Measurements from ENCODE around the gene SCMH1.

SCMH1 gene

DNA sequence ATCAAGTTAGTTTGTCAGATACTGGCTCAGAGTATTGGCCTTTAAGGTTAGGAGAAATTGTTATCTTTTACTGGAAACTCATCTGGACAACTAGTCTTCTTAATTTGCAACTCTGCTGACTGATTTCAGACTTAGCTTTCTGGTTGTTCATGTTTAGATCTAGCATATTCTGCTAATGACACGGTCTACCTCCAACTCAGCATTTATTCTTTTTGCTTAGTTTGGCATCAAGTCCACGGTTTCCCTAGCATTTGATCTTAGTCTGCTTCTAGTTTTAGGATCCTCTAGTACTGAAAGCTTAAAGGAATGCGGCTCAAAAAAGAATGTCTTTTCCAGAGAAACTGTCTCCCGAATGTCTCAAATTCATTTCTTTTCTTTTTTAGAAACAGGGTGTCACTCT, 145.0 kb downstream of the SCMH1 start:
- DNase-seq (ENCODE audit: low spot score): no peak

DNA sequence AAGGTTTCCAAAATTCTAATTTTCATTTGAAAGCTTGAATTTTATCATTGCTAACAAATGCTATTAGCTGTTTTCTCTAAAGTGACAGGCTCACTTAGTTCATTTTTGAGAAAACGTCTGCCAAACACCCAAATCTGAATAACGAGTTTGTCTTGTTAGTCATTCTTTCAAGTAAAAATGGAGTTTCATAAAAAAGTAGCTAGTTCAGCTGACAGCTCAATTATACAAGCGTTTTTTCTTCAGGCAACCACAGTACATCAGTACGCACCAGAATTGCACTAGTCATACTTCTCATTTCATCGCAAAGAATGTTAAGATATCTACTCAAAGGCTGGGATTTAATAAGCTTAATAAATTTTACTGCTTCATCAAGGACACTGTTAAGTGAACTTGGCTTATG, 148.3 kb downstream of the SCMH1 start:
- DNase-seq (ENCODE audit: low spot score): no peak

DNA sequence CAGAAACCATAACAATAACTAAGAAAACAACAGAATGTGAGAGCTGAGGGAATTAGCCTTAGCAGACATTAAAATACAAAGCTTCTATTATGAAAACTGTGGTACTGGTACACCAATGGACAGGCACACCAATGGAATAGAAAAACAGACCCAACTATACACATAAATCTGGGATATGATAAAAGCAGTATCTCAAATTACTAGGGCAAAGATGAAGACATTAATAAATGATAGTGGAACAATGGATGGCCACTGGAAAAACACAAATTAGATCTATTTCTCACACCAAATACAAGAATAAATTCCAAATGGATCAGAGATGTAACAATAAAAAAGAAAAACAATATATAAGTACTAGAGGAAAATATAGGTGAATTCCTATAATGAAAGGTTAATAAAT, 155.2 kb downstream of the SCMH1 start:
- no peak for DNase-seq (ENCODE audit: low spot score)

DNA sequence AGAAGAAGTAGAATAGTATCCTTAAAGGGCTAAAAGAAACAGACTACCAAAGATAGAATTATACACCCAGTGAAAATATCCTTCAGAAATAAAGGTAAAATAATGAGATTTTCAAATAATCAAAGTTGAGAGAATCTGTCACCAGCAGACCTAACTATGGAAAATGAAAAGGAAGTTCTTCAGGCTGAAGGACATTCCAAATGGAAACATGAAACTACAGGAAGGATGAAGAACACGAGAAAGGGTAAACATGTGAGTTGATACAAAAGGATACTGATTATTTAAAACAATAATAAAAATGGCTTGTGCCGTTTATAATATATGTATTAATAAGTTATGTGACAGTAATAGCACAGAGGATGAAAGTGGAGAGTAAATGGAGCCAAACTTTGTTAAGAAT, 163.5 kb downstream of the SCMH1 start:
- no peak for DNase-seq (ENCODE audit: low spot score)

DNA sequence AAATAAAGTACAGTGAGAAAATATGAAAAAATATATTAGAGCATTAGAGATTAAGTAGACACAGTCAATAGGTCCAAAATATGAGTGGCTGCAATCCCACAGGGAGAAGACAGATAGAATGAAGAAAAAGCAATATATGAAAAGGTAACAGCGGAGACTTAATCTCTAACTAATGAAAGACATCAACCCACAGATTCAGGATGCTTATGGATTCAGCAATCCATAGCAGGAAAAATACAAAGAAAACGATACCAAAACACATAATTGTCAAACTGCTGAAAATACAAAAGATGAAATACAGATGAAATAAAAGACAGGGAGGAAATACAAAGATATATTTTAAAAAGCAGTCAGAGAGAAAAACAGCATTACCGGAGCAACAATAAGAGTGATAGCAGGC, 163.9 kb downstream of the SCMH1 start:
- DNase-seq (ENCODE audit: low spot score): no peak

DNA sequence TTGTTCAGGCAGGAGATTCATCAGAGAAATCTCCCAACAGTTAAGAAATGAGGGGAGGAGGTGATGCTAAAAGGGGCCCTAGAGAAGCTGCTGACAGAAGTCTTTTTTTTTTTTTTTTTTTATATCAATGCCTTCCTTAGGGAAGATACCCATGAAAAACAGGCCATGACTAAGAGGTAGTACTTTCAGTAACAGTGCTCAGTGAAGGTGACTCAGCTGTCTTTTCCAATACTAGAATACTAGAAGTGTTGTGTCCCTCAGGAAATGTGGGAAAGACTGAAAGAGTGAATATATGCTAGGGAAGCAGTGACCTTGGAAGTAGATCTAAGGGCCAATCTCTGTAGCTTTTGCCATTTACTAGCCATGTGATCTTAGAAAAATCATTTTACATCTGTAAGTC, 168.1 kb downstream of the SCMH1 start:
- peak; percentile 27 for DNase-seq (ENCODE audit: low spot score)

DNA sequence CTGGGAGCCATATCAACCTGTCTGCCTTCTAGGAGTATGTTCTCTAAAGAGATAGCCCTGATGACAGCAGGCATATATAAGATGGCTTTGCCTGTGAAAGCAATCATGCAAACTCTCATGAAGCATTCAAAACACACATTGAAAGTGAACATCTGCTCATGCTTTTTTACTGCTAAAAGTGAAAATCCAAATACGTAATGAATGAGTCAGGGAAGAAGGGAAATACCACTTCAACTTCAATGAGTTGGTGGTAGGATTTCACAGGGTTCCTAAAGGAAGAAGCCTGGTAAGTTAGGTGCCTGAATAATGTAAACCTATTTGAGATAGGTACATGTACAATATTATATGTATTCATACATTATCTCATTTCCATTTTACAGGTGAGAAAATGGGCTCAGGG, 170.1 kb downstream of the SCMH1 start:
- DNase-seq (ENCODE audit: low spot score): no peak

DNA sequence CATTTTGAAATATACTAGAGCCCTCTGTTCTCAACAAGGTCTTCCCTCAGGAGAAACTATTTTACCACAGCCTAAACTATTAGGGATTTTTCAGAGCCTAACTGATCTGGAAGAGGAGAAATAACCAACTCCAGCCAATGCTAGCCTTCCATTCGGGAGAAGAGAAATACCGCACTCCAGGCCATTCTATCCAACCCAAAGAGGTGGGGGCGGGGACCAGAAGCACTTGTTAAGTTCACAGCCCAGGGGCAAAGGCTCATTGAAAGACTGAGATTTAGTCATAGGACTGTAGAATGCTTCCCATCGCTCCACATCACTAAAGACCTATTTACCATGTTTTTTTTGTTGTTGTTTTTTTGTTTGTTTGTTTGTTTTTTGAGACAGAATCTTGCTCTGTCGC, 185.2 kb downstream of the SCMH1 start:
- no peak for DNase-seq (ENCODE audit: low spot score)

DNA sequence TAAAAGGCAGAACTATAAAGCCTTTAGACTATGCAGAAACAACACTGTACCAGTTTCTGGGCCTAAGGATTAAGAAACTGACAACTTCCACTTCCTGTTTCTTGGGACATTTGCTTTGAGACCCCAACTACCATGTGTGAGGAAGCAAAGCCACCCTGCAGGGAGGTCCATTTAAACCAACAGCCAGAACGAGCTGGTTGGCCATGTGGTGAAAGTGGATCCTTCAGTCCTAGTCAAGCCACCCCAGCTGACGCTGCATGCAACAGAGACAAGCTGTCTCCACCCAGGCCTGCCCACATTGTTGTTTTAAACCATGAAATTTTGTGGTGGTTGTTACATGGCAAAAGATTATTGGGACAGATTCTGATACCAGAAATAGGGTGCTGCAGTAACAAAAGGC, 188.8 kb downstream of the SCMH1 start:
- no peak for DNase-seq (ENCODE audit: low spot score)

DNA sequence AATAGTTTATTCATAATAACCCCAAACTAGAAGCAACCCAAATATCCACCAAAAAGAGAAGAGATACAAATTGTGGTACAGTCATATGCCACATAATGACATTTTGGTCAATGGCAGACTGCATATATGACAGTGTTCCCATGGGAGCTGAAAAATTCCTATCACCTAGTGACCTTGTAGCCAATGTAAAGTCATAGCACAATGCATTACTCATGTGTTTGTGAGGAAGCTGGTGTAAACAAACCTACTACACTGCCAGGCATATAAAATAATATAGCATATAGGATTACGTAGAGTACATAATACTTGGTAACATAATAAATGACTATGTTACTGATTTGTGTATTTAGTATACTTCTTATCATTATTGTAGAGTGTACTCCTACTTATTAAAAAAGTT, 191.1 kb downstream of the SCMH1 start:
- peak; percentile 57 for DNase-seq (ENCODE audit: low spot score)

DNA sequence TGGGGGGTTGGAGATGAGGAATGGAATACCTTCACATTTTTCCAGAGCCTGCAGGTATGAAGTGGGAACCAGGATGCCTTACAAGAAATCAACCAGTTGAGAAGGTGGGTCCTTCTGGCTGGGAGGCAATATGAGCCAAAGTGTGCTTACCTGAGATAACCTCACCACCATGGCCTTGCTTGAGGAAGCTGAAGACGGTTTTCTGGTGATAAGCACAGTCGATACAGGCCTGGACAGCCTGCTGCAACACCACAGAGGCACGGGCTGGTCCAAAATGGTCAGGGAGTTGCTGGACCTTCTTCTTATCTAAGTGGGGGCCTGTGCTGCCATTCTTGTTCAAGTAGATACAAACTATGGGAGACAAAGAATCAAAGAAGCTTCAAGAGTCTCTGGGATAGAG, 193.6 kb downstream of the SCMH1 start:
- DNase-seq (ENCODE audit: low spot score): no peak

DNA sequence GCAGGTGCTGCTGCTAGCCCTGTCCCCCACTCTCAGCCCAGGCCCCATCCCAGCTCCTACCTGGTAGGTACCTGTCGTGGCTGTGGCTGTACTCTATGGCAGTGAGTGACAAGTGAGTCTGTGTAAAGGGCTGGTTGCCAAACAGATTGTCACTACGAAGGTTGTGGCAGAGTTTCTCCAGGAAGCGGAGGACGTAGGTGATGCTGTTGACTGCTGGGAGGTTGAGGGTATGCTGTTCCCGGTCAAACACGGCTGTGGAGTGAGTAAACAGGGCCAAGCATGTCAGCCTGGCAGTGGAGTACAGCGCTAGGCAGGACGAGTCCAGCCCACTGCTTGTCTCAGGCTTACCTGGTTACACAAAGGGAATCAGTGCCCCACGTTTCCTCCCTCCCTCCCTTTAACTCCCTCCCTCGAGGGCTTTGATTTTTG, 195.7 kb downstream of the SCMH1 start:
- no peak for DNase-seq (ENCODE audit: low spot score)

DNA sequence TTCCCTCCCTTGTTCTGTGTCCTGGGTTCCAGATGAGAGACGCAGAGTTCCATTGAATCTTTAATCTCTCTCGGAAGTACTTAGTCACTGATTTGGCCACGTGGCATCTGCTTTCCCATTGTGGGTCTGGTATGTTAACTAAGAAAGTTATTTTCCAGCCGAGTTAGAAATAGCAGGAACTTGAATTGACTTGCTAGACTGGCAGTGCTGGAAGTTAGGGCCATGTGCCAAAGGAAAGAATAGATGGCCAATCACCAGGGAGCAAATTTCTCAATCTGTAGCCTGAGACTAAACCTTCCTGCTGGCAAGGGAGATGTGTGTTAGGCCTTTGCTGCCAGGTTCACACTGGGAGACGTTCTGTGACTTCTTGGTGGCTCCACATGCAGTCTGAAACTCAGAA, 196.4 kb downstream of the SCMH1 start:
- DNase-seq (ENCODE audit: low spot score): no peak

DNA sequence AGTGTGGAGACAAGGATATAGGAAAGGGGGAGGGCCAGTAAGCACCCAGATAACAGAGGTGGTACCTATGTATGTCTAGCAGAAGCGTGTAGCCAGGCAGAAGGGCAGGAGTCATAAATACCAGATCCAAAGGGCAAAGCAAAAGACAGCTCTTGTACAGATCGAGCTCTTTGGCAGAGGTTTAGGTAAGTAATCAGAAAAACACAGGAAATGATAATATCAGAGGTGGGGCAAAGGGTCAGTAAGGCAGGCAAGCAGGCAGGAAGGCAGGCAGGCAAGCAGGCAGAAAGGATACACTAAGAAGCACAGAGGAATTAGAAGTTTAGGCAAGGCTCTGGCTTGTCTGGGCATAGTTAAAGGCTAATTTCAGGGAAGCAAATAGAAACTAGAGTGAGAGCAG, 197.9 kb downstream of the SCMH1 start:
- DNase-seq (ENCODE audit: low spot score): no peak

DNA sequence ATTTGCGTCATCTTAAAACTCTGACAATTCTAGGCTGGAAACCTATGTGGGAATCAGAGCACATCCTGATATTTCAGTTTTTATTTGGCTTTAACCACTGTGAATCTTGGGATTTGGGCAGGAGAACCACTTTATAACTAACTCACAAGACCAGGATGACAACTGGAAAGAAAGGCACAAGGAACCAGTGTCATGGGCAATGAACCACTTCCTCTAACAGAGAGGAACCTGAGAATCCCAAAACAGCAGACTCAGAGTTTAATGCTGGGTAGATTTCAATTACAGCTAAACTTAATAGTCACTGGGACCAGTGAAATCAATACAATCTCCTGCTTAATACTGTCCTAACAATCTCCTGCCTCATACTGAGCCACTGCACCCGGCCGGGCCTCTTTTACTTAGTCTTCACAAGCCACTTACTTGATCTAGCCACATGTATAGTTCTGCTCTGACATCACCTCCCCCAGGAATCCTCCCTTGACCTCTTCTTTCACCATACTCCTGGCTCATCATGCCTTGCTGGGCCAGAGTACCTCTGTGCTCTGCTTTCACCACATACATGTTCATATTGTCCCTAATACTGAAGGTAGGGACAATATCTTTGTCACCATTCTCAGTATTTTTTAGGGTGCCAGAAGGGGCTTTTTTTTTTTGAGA, 200.4 kb downstream of the SCMH1 start:
- DNase-seq (ENCODE audit: low spot score): no peak

DNA sequence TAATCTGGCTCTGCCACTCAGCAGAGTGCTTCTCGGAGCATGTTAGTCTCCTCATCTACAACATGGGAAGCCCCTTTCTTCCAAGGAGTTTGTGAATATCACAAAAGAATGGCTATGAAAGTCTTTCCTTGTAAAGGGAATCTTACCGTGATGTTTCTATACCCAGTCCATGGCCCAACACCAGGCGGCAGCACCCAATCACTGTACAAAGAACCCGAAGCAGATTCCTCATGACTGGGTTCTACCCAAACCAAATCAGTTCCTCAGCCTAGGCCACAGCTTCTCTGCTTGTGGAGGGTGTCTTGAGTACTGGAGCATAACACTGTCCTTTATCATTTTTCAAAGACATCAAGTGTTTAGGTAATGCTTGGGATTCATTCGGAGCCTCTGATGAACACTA, 204.0 kb downstream of the SCMH1 start:
- no peak for DNase-seq (ENCODE audit: low spot score)

DNA sequence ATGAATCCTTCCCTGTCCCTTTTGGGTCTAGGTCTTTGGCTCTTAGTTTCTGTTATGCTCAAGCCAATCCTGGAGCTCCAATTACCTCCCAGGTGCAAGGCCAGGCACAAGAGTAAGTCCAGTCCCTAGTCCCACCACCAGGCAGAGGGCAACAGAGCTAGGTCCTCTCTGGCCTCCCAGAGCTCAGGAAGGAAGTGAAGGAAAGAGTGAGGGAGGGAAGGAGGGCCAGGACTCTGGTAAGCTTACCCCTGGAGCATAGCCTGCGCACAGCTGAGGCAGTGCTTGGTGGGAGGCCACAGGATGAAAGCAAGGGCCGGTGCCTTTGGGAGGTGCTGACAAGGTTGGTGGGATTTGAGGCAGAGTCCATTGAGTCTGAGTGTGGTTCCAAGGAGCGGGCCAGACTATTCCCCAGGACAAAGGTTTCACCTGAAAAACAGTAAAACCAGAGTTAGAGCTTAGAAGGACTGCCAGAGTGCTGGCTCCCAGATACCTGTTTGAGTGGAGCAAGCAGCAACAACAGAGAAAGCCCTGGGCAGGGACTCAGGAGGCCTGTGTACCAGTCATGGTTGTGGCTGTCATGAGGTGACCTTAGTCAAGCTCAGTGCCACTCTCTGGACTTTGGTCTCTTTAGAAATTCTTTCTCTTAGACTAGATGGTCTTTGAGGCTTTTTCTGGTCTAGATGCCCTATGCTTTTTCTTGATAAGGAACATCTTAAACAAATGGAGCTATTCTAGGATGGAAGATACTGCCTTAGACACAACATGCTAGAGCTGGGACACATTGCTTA, 204.8 kb downstream of the SCMH1 start:
- no peak for DNase-seq (ENCODE audit: low spot score)

DNA sequence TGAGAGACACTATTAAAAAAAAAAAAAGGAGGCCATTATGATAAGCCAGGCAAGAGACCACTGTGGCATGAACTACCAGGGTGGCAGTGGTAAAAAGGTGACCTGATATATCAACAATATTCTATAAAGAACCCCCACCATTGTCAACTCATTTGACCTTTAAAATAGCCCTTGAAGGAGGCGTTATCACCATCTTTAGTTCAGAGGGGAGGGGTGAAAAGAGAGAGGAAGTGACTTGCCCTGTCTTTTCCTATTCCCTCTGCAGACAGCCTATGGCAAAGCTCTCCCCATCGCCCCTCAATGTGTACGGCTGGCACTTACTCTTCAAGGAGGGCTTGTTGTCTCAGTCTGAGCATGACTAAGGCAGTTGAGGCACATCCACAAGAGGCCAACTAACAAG, 208.8 kb downstream of the SCMH1 start:
- DNase-seq (ENCODE audit: low spot score): no peak

DNA sequence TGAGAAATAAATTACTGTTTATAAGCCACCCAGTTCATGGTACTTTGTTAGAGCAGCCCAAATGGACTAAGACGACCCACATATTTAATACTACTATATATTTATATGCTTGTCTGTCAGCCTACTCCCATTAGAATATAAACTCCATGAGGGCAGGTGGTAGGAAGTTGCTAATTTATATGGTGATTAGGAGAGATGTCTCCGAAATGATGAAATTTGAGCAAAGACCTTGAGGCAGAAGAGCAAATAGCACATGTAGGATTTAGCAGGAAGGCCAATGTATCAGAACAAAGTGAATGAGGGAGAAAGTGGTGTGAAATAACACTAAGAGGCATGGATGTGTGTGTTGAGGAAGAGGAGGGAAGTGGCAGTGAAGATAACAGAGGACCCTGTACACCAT, 210.0 kb downstream of the SCMH1 start:
- no peak for DNase-seq (ENCODE audit: low spot score)

DNA sequence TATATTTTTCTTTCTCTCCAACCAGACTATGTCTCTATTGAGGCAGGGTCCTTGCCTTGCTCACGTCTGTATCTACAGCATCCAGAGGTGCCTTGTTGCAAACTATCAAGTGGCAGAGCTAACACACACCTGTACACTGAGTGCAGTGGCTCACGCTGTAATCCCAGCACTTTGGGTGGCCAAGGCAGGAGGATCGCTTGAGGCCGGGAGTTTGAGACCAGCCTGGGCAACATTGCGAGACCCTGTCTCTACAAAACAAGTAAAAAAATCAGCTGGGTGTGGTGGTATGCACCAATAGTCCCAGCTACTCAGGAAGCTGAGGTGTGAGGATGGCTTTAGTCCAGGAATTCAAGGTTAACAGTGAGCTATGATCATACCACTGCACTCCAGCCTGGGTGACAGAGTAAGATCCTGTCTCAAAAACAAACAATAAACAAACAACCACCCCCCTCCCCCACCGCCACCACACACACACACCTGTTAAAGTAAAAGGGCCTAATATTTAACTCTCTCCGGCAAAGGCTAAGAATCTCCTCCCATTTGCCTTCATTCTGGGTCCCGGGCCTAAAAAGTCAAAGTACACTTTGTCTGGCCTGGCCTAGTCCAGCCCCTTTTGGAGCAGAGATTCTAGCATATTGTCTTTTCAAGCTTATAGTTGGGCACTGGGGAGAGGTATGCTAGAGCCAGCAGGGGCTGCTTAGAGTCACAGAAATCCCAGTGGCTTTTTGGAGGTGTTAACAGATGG, 211.1 kb downstream of the SCMH1 start:
- DNase-seq (ENCODE audit: low spot score): no peak

DNA sequence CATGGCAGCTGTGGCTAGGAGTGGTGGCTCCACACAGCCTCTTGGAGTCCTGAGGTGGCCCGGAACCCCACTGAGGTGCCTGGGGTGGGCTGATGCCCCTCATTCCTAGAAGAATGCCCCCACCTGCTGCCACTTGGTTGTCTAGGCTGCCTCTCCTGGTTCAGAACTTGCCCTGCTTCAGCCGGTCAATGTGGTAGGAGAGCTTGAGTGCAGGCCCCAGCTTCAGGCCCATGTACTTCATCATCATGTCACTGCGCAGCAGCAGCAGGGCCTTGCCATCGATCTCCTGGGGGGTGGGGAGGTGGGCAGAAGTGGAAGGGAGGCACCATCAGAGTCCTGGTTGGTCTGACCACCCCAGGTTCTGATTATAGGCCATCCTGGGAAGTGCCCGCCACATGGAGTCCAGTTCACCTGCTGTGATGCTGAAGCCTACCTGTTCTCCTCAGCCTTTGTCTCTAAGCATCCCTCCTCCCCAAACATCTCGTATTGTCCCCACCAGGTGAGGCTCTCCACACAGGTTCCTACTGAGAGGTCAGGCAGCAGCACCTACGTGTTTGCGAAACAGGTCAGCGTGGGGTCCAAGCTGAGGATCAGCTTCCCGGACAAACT, 214.0 kb downstream of the SCMH1 start:
- DNase-seq (ENCODE audit: low spot score): no peak

DNA sequence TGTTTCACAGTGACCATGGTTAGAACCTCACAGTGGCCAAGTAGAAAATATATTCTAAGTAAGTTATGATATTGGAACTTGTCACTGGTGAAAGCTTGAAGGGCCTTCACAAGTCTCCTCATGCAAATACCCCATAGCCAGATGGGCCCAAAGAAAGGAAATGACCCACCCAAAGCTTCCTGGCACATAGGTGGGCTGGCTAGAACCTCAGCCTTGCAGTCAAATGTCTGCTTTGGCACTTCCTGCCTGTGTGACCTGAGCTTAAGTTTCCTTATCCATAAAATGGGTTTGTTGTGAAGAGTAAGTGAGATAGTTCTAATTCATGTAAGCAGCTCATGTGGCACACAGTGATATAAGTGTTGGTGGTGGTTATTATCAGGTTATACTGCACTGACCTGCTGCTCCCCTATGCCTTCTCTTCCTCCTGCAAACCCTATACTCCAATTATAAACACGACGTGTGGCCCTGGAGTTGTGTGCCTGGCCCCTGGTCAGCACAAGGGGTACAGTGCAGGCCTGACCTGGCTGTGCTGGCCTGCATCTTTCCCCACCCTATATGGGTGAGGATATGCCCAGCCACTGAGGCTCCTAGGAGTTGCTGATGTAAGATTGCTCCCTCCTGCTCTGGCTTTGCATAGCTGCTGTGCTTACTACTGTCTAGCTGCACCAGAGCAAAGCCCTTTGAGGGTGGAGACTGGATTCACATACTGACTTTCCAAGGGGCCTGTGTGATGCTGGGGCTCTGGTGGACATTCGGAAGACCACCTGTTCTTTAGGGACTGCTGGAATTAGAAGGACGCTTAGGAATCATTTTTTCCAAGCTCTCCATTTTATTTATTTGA, 215.9 kb downstream of the SCMH1 start:
- DNase-seq (ENCODE audit: low spot score): no peak

Data from kidney capillary endothelial cell (primary cell).